ENCODE measurements around the gene JAGN1. TPM values are rescaled to one million over a fixed set of nuclear protein-coding genes. Genes with fewer than 3 reads are reported as not detected.

The JAGN1 gene
- total and polyA plus RNA-seq, 9 of the 15 experiments (the other 6 are each of a cell fraction or from before 2014, with no cell fraction given) = 31.6 to 77.8 (median 40.3) TPM

- intact Hi-C loops (cut with micrococcal nuclease) = loop anchor here (5.0 kb wide), 1 partner anchor 56 kb away; no protein-coding TSS in a partner anchor
- FAIRE-seq (no peak), ATAC-seq (no peak), DNase-seq (ENCODE audit: extremely low read depth in 1 of 4, low spot score in 3 of 4) (no peak)
- POLR2A ChIA-PET = interaction anchor here (0.9 to 1.4 kb wide), 4 partner anchors 10 to 24 kb away, joined by 3 to 5 read pairs (median 4); no protein-coding TSS in a partner anchor
- CTCF ChIA-PET (ENCODE audit: low intra/inter-chr PET ratio) = no interaction called here
- no TSS peak for BruUV-seq (replicated peaks)
- H2AFZ ChIP-seq (ENCODE audit: low read depth, low read length) = no peak overlapping the region; the same call in 1 of the 2 replicates
- H3K4me2 ChIP-seq (ENCODE audit: insufficient read depth, low read length) = peak overlapping the region; percentile 87
- H4K20me1 ChIP-seq (replicated peaks; ENCODE audit: control insufficient read depth, insufficient read depth, low read length) = no peaks in the 10 kb centered on the region
- H3K4me1 ChIP-seq (replicated peaks in 1 of 2; ENCODE audit: control insufficient read depth in 2 of 2, insufficient read depth in 2 of 2, low read length in 2 of 2) = peaks cover 14 to 34% of the 10 kb centered on the region in 2 experiments
- peaks cover 3% of the 10 kb centered on the region for H3K9me1 ChIP-seq (ENCODE audit: control insufficient read depth, insufficient read depth, low read length)
- no peaks in the 10 kb centered on the region for H3K27me3 ChIP-seq (ENCODE audit: control insufficient read depth in 2 of 2, insufficient read depth in 2 of 2, low read length in 2 of 2)
- no peaks in the 10 kb centered on the region for H3K36me3 ChIP-seq (ENCODE audit: control insufficient read depth, insufficient read depth, low read length)
- peak overlapping the region; percentile 62; the same call in 1 of the 3 replicates for H3K27ac ChIP-seq (ENCODE audit: extremely low read depth, low read depth, low read length)
- no peaks in the 10 kb centered on the region for H3K79me2 ChIP-seq (ENCODE audit: control insufficient read depth, insufficient read depth, low read length)
- peak overlapping the region; percentile 73 to 91; a peak in 3 of 4 replicates for H3K9ac ChIP-seq (ENCODE audit: insufficient read depth in 1 of 2, low read depth in 2 of 2, low read length in 2 of 2)
- no peaks in the 10 kb centered on the region for H3K9me3 ChIP-seq (replicated peaks; ENCODE audit: control insufficient read depth, insufficient read depth, low read depth, low read length)
- H3K4me3 ChIP-seq = no peak overlapping the region
- WGBS (ENCODE audit: insufficient coverage, low coverage, missing lambda C conversion rate) = 79% methylated on average over 10 of the region's 10 CpGs
- in situ Hi-C loops (cut with MboI) = no loop called here
- TF ChIP-seq ZNF217 (CRISPR knock-in tag; IDR thresholded peaks at IDR 0.05) (no peak), MNT (conservative IDR thresholded peaks at IDR 0.05) (no peak), ZNF444 (CRISPR knock-in tag; IDR thresholded peaks at IDR 0.05) (no peak), HEY1 (CRISPR knock-in tag; IDR thresholded peaks at IDR 0.05; ENCODE audit: borderline replicate concordance) (no peak), ZNF212 (CRISPR knock-in tag; IDR thresholded peaks at IDR 0.05) (no peak), USF1 (CRISPR knock-in tag; IDR thresholded peaks at IDR 0.05) (no peak), NFATC3 (IDR thresholded peaks at IDR 0.05) (no peak), TSC22D4 (tag; IDR thresholded peaks at IDR 0.05) (no peak), NR2C2 (CRISPR knock-in tag; IDR thresholded peaks at IDR 0.05) (no peak), NR2C2 (tag; IDR thresholded peaks at IDR 0.05) (no peak), ZNF589 (CRISPR knock-in tag; IDR thresholded peaks at IDR 0.05; ENCODE audit: low read depth) (no peak), PURB (CRISPR knock-in tag; IDR thresholded peaks at IDR 0.05; ENCODE audit: low read depth) (no peak), ZNF639 (CRISPR knock-in tag; conservative IDR thresholded peaks at IDR 0.05 in 1 of 2, IDR thresholded peaks at IDR 0.05 in 1 of 2) (0 out of 4 replicates have a peak, but pooled peaks of 1 of the 2 experiments have one; percentile 12), ZNF445 (CRISPR knock-in tag; IDR thresholded peaks at IDR 0.05; ENCODE audit: low read depth) (no peak), ZBTB1 (CRISPR knock-in tag; IDR thresholded peaks at IDR 0.05; ENCODE audit: borderline replicate concordance, low read depth) (no peak), RBM25 (IDR thresholded peaks at IDR 0.05; ENCODE audit: low read depth, low read length, severe bottlenecking) (no peak), BHLHE40 (IDR thresholded peaks at IDR 0.05; ENCODE audit: low read length) (0 out of 2 replicates have a peak, but pooled peaks have one; percentile 11)
Measured at GRCh38 chr3:9917820-9918219, 27.4 kb downstream of the JAGN1 start.

Data from K562 (cell line).